GM23248 (cell line): ENCODE results near the gene MID1. TPM values are rescaled to one million over a fixed set of nuclear protein-coding genes. Genes with fewer than 3 reads are reported as not detected.

Experiments
- DNase-seq: peaks from one replicate; pipeline ENCODE4 v3.0.0-alpha.2; 2015
- H2AFZ ChIP-seq: fragments of 200-600 bp; sonication (generic); 2 replicates; pipeline ENCODE4 v1.6.1; 2016; ENCODE audit warnings: antibody characterized with exemption
- H3F3A ChIP-seq: fragments of 200-600 bp; sonication (generic); 2 replicates; pipeline ENCODE4 v1.6.1; 2016; ENCODE audit warnings: mild to moderate bottlenecking, antibody characterized with exemption, mixed run types; ENCODE audit not compliant: insufficient read depth
- H3K27ac ChIP-seq: fragments of 200-600 bp; sonication (generic); 2 replicates; pipeline ENCODE4 v1.5.1; 2016; ENCODE audit warnings: mild to moderate bottlenecking
- H3K27me3 ChIP-seq: fragments of 200-600 bp; sonication (generic); replicated peaks from 2 replicates; pipeline ENCODE4 v1.6.1; 2016; ENCODE audit warnings: mild to moderate bottlenecking; ENCODE audit not compliant: insufficient read depth
- H3K36me3 ChIP-seq: fragments of 200-600 bp; sonication (generic); 2 replicates; pipeline ENCODE4 v1.6.1; 2016; ENCODE audit warnings: low read depth, mild to moderate bottlenecking
- H3K4me1 ChIP-seq: fragments of 200-600 bp; sonication (generic); 2 replicates; pipeline ENCODE4 v1.6.1; 2016; ENCODE audit warnings: mild to moderate bottlenecking; ENCODE audit not compliant: insufficient read depth
- H3K4me2 ChIP-seq: fragments of 200-600 bp; sonication (generic); one replicate; pipeline ENCODE4 v1.6.1; 2016; ENCODE audit warnings: mild to moderate bottlenecking; ENCODE audit not compliant: unreplicated experiment
- H3K4me3 ChIP-seq: fragments of 200-600 bp; sonication (generic); 2 replicates; pipeline ENCODE4 v1.5.1; 2016; ENCODE audit warnings: mild to moderate bottlenecking
- H3K79me2 ChIP-seq: fragments of 200-600 bp; sonication (generic); 2 replicates; pipeline ENCODE4 v1.6.1; 2016; ENCODE audit warnings: mild to moderate bottlenecking; ENCODE audit not compliant: insufficient read depth
- H3K9ac ChIP-seq: fragments of 200-600 bp; sonication (generic); 2 replicates; pipeline ENCODE4 v1.6.1; 2016; ENCODE audit warnings: mild to moderate bottlenecking
- H3K9me2 ChIP-seq: fragments of 200-600 bp; sonication (generic); 2 replicates; pipeline ENCODE4 v1.6.1; 2016; ENCODE audit warnings: mixed run types, mild to moderate bottlenecking, moderate library complexity; ENCODE audit not compliant: insufficient read depth
- H3K9me3 ChIP-seq: fragments of 200-600 bp; sonication (generic); one replicate; pipeline ENCODE4 v1.6.1; 2017; ENCODE audit warnings: low read depth
- H4K20me1 ChIP-seq: fragments of 200-600 bp; sonication (generic); 2 replicates; pipeline ENCODE4 v1.6.0; 2016; ENCODE audit not compliant: insufficient read depth
- EZH2 ChIP-seq: fragments of 200-600 bp; sonication (generic); IDR thresholded peaks from 2 replicates; pipeline ENCODE4 v1.6.1; 2018; ENCODE audit warnings: antibody characterized with exemption, mild to moderate bottlenecking; ENCODE audit not compliant: insufficient read depth, poor library complexity, severe bottlenecking
- EZH2phosphoT487 ChIP-seq: fragments of 200-600 bp; sonication (generic); IDR thresholded peaks from 2 replicates; pipeline ENCODE4 v1.6.1; 2018; ENCODE audit warnings: antibody characterized with exemption, moderate library complexity, mild to moderate bottlenecking, low read depth; ENCODE audit not compliant: insufficient read depth
- WGBS, 2 experiments: methylation state at CpG; one replicate each; pipeline ENCODE4 v1.1.6; 2015 to 2017; ENCODE audit warnings: low lambda C conversion rate in 2 of 2, low coverage in 1 of 2; ENCODE audit errors: missing lambda C conversion rate in 2 of 2; 5-methylcytosine and 5-hydroxymethylcytosine counted together
- in situ Hi-C: fragments of 300-500 bp; cut with MboI; formaldehyde crosslinking; loops from 2 replicates; pipeline ENCODE4 v1.15.0; 2020
- polyA plus RNA-seq: library from polyadenylated mRNA; unstranded; fragments of >200 nt; fragmentation: Nextera tagmentation; extraction: Ambion mirVana; gene quantifications from 2 replicates; pipeline ENCODE4 v1.2.1, GENCODE V29; 2016
- total RNA-seq: library from RNA; depleted of rRNA; stranded (reverse); fragments of >200 nt; shearing (Covaris generic); gene quantifications from 2 replicates; pipeline ENCODE4 v1.2.3, GENCODE V29; 2014

MID1 gene
- total and polyA plus RNA-seq, 2 experiments from 2014 or later = 5.6 to 5.9 TPM

DNA sequence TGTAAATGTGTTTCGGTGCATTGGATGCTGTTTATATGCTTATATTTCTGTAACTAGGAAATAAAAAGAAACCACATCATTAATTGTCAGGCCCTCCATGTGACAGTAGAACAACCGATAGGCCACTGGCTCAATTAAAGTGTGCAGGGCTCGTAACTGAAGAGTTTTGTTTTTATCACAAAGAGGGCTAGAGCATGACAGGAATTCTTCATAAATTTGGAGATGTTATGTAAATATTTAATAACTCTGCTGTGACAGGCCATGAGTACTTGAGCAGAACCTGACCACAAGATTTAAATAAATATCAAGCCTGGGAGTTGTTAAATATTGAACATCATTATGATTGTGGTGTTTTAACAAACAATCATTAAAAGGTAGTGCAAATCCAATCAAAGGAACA is 55.9 kb downstream of the MID1 start:
- Histone ChIP-seq H3K79me2 (no peaks in the 10 kb centered on the region), H3K36me3 (no peaks in the 10 kb centered on the region), H3K4me3 (no peak overlapping the region), H3F3A (no peaks in the 10 kb centered on the region), H3K9me3 (no peaks in the 10 kb centered on the region), H3K9me2 (no peaks in the 10 kb centered on the region), H3K4me1 (peaks cover 2% of the 10 kb centered on the region; the same call in 1 of the 2 replicates), H3K27me3 (no peaks in the 10 kb centered on the region), H4K20me1 (no peaks in the 10 kb centered on the region), H3K9ac (no peak overlapping the region), H3K4me2 (no peak overlapping the region), H2AFZ (no peak overlapping the region), H3K27ac (no peak overlapping the region)
- in situ Hi-C loops = no loop called here
- no peak for DNase-seq
- 68 to 81% methylated on average over 3 of the region's 3 CpGs for WGBS, 2 experiments
- TF ChIP-seq EZH2 = no peak
- no peak for TF ChIP-seq EZH2phosphoT487

GRCh38 chrX:10557166-10557565 is 63.2 kb downstream of the MID1 start:
- Histone ChIP-seq H3K79me2 (no peaks in the 10 kb centered on the region), H3F3A (no peaks in the 10 kb centered on the region), H3K4me2 (no peak overlapping the region), H3K9me2 (no peaks in the 10 kb centered on the region), H4K20me1 (no peaks in the 10 kb centered on the region), H2AFZ (no peak overlapping the region), H3K36me3 (no peaks in the 10 kb centered on the region), H3K4me1 (no peaks in the 10 kb centered on the region), H3K9me3 (no peaks in the 10 kb centered on the region), H3K4me3 (no peak overlapping the region), H3K27me3 (no peaks in the 10 kb centered on the region), H3K27ac (no peak overlapping the region), H3K9ac (no peak overlapping the region)
- WGBS, 2 experiments = 97% methylated on average over 4 of the region's 4 CpGs
- in situ Hi-C loops = no loop called here
- no peak for TF ChIP-seq EZH2phosphoT487
- TF ChIP-seq EZH2 = no peak
- no peak for DNase-seq

DNA sequence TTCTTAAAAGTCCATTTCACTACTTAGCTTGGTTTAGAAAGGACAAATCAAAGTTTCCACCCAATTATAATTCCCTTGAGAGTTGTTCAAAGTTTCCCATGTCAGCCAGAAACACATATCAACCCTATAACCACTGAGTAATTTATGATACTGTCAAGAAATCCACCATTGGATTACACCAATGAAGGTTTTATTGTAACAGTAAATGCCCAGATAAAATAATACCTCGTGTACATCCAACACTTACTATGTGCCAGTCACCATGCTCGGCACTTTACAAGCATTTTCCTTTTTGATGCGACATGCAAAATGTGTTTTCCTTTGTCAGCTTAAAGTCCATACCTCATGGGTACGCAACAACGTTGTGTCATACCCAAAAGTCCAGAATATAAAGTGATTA is 64.0 kb downstream of the MID1 start:
- no peaks in the 10 kb centered on the region for H3K4me1 ChIP-seq
- in situ Hi-C loops = no loop called here
- no peaks in the 10 kb centered on the region for H3K79me2 ChIP-seq
- WGBS, 2 experiments = 82 to 83% methylated on average over 5 of the region's 5 CpGs
- no peak overlapping the region for H3K27ac ChIP-seq
- TF ChIP-seq EZH2 = no peak
- no peak for TF ChIP-seq EZH2phosphoT487
- H3F3A ChIP-seq = no peaks in the 10 kb centered on the region
- H3K4me3 ChIP-seq = no peak overlapping the region
- no peaks in the 10 kb centered on the region for H4K20me1 ChIP-seq
- H3K4me2 ChIP-seq = no peak overlapping the region
- no peak overlapping the region for H3K9ac ChIP-seq
- no peaks in the 10 kb centered on the region for H3K36me3 ChIP-seq
- no peak overlapping the region for H2AFZ ChIP-seq
- H3K27me3 ChIP-seq = no peaks in the 10 kb centered on the region
- H3K9me3 ChIP-seq = no peaks in the 10 kb centered on the region
- no peaks in the 10 kb centered on the region for H3K9me2 ChIP-seq
- DNase-seq = no peak

- H3K79me2 ChIP-seq = no peaks in the 10 kb centered on the region
- no peak overlapping the region for H3K4me2 ChIP-seq
- no peaks in the 10 kb centered on the region for H3K27me3 ChIP-seq
- no peaks in the 10 kb centered on the region for H4K20me1 ChIP-seq
- no peak overlapping the region for H3K4me3 ChIP-seq
- no peaks in the 10 kb centered on the region for H3F3A ChIP-seq
- H3K36me3 ChIP-seq = no peaks in the 10 kb centered on the region
- no peaks in the 10 kb centered on the region for H3K9me3 ChIP-seq
- H3K9ac ChIP-seq = no peak overlapping the region
- in situ Hi-C loops = no loop called here
- WGBS, 2 experiments = 96 to 97% methylated on average over 3 to 4 of the region's 4 CpGs
- TF ChIP-seq EZH2 (no peak), EZH2phosphoT487 (no peak)
- H2AFZ ChIP-seq = no peak overlapping the region
- H3K4me1 ChIP-seq = no peaks in the 10 kb centered on the region
- H3K27ac ChIP-seq = no peak overlapping the region
- no peak for DNase-seq
- H3K9me2 ChIP-seq = no peaks in the 10 kb centered on the region
Observed at GRCh38 chrX:10555846-10556245, 64.5 kb downstream of the MID1 start.
